Measurements from ENCODE around the gene LAMA3.

DNA sequence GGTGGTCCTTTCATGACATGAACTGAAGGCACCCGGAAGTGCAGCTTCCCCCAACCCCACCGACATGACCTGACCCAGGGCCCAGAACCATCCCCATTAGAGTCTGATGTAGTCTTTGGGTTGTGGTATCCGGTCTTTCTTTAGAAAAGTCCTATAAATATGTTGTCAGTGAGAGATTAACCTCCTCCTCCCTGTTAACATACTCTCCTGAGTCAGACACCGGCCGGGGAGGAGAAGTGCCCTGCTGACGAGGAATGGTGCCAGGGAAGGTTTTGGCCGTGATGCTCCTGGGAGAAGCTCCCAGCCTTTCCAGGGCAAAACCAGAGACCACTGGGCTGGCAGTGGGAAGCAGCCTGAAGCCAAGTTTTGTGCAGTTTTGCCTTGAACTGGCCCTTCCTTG, 109.0 kb downstream of the LAMA3 start:
- TF ChIP-seq POLR2AphosphoS5 (IDR thresholded peaks at IDR 0.05) (no peak), POLR2A (IDR thresholded peaks at IDR 0.05) (no peak)

All from spleen (tissue), 3 donors.